GM18520 (cell line): ENCODE results near the gene CACNA1I.

ENCODE experiments used
- ATAC-seq: cut with Tn5 transposase; IDR thresholded peaks from one replicate; pipeline ENCODE4 v1.9.1; 2021; ENCODE audit not compliant: unreplicated experiment

CACNA1I gene

DNA sequence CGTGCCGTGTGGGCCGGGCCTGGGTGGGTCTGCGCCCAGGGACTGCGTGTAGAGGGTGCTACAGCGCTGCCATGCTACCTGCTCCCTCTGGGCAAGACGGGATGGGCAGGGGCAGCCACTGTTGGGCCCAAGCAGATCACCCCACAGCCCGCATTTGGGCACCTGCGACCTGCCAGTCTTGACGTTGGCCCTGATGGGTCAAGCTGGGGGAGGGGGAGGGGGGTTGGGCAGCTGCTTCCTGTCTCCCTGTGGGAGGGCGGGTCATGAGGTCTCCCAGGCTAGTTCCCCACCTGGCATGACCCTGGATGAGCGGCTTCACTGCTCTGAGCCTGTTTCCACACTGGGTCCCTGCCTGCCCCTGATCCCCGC lies 35.2 kb upstream of the CACNA1I start:
- ATAC-seq: no peak

DNA sequence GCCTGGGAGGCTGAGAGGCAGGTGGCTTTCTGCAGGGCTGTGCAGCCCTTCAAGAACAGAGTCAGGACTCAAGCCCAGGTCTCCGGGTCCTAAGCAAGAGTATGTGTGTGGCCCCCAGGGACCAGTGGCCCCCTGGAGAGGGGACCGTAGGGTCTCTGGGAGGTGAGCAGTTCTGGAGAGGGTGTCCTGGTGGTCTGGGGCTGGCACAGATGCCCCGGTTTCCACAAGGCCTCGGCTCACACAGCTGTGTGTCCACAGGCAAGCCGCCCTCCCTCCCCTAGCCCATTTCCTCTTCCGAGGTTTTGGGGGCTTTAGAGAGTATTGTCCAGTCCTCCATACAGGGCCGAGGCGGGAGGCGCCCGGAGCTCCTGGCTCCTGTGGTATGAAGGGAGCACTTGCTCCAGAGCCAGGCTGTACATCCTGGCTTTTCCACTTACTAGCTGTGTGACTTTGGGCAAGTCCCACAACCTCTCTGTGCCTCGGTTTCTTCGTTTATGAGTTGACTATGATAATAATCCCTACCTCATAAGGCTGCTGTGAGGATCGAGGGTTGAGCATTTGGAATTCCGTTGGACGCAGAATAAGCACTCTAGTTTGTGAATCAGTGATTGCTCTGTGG lies 34.6 kb upstream of the CACNA1I start:
- no peak for ATAC-seq

DNA sequence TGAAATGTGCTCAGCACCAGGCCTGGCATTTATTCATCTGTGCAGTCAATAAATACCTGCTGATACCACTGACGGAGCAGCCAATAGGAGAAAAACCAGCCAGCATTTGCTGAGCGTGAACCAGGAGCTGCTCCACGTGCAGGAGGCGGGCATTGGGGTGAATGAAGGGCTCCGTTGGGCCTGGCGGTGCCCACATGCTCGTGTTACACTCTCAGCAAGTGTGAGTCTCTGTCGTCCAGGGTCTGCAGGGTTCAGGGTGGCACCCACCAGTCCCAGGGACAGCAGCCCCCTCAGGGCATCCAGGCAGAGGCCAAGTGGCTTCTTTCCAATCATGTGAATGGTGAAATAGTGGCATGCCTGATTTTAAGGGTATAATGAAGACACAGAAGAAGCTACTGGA lies 33.8 kb upstream of the CACNA1I start:
- no peak for ATAC-seq

DNA sequence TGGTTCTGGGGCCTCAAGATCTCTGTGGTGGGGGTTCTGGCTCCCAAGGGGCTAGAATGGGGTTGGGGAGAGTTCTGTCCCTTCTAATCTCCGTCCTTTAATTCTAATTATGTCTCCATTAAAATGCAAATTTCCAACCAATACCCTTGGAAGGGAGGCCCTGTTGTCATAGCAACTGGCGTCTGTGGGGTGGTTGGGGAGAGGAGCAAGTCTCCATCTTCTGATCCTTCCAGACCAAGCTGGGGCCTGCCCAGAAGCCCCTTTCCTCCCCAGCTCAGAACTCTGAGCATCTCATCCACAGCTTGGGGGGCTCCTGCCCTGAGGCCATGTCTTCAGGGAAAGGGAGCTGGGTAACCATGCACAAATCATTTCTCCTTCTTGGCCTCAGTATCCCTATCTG lies 32.6 kb upstream of the CACNA1I start:
- no peak for ATAC-seq

DNA sequence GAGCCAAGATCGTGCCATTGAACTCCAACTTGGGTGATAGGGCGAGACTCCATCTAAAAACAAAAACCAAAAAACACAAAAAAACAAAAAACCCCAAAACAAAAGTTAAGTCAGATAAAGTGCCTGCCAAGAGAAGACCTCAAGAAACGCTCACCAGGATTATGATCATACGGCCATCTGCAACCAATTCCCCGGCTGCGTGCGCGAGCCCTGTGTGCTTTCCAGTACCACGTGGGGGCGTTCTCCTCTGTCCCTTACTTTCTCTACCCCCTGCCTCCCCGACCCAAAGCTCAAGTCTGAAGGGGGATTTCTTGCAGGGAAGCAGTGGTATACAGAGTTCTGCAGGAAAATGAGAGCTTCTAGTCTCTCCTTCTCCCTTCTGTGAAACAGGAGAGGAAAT lies 27.5 kb upstream of the CACNA1I start:
- ATAC-seq: no peak

DNA sequence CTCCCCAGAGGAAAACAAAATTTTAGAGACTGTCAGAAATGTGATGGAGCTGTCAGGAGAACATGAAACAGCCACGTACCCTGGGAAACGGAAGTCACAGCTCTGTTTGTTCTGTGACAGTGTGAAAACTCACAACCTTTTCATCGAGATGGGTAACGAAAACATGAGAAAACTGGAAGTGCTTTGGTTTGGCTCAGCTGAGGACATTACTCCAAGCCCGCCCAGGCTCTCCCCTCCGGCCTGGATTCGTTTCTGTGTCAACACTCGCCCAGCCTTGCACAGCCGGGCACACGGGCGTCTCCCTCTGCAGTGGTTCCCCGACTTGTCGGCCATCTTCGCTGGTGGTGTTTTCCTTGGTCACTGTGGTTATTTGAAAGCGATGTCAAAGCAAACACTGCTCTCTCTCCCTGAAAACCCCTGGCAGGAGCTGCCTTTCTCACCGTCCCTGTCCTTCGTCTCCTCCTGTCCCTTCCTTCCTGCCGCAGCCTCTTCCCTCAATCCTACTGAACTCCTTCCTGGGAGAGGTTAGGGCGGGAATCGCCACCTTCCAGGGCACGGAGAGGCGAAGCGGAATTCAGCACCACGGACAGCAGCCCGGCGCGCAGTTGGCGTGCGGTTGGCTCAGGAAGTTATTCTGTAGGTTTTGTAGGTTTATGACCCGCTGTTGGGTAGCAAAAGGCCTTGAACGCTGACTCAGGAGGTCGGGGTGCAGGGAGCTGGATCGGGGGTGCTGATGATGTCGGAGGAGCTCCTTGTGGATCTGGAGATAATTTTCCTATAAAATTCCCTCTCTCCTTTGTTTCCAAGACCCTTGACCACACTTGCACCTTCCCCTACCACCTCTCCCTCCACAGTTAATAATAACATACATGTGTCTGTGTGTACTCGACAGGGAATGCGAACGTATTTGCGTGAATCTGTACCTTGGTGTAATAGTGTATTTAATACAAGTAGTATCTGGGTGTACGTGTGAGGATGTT lies 24.9 kb upstream of the CACNA1I start:
- ATAC-seq: no peak

DNA sequence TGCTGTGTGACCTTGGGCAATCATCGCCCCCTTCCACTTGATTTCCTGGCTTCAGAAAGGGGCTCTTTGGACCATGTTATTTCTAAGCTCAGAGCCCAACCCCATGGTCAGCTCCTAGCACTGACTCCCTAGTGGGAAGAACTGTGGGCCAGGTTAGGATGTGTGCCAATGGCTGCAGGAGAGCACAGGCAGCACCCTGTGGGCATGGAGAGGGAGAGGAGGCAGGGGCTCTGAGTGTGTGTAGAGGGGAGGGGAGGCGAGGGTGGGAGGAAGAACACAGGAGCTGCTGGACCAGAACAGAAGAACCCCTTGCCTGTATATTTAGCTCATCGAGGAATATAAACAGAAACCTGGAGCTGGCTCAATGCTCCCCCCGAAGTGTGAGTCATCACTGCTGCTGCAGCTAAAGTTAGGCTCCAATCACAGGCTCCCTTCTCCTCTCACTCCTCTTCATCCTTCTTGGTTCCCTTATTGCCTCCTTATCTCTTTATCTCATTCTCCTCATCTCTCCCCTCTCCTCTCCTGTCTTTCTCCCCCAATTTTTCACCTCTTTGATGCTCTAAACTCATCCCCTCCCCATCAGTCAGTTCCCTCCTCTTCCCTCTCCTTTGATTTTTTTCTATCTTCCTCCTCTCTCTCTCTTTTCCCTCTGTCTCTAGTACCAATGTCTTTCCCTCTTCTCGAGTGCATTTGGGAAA lies 23.5 kb upstream of the CACNA1I start:
- no peak for ATAC-seq

DNA sequence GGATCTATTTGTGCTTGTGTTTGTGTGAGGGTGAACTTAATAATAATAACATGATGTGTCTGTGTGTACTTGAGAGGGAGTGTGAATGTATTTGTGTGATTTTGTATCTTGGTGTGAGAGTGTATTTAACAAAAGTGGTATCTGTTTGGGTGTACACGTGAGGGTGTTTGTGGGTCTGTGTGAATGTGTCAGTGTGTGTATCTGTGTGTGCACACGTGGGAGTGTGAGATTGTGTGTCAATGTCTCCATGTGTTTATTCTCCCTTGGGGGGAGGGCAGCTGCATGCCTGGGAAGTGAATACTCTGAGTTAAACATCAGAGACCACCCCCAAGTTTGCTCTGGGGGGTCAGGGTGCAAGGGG lies 23.0 kb upstream of the CACNA1I start:
- ATAC-seq: no peak

DNA sequence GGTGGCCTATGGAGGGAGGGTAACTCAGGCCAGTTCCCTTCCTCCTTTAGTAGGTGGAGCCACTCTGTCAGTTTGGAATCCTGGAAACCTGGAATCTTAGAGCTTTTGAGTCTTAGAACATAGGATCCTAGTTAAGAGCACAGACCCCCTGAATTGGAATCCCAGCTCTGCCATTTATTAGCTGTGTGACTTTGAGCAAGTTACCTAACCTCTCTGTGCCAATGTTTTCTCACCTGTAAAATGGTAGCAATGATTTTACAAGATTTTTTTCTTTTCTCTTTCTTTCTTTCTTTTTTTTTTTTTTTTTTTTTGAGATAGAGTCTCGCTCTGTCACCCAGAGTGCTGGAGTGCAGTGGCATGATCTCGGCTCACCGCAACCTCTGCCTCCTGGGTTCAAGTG lies 17.1 kb upstream of the CACNA1I start:
- ATAC-seq: no peak

DNA sequence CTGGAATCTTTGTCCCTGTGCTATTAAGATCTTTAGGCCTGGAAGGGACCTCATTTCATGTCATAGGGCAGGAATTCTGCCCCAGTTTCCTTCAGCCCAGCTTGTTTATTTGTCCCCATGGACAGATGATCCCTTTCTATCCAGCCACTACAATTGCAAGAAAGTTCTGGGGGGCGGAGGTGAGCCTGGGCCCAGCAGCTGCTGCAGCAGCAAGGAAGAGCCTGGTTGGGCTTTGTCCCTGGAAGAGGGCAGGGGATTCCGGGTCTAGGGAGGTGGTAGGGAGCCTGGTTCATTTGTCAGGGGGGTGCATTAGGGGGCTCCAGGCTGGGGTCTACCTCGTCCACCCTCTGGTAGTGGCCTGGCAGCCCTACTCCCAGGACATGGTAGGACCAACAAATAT lies 16.4 kb upstream of the CACNA1I start:
- ATAC-seq: no peak

DNA sequence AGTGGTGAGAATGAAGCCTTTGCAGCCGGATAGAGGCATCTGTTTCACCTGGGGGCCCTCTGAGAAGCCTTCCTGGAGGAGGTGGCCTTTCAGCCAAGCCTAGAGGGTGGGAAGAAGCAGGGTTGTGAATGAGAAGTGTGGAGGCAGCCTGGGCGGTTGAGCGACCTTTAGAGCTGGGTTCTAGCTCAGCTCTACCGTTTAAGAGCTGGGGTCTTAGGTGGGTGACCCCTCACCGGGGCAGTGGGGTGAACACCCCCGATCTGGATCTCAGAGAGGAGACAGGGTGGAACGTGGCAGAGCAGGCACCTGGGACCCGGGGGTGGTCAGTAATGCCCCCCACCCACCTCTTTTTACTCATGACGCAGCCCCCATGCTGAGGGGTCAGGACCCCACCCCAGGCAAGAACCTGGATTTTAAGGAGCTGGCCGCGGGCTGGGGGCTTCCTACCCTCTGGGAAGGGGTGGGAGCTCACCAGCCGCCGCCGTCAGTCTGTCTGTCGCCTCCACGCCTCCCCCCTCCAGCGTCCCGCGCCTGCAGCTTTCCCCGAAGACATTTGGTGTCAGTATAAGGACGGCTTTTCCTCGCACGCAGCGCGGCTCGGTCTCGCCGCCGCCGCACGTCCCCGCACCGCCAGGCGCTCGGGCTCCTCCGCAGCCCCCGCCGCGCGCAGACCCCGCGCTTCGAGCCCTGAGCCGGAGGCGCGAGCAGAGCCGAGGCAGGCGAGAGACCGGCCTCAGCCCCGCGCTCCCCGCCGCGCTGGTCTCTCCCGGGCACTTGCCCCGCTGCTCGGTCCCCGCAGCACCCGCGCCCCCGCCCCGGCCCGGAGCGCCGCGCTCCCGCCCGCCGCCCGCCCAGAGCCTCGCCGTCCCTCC lies 13.3 kb upstream of the CACNA1I start:
- ATAC-seq: no peak

DNA sequence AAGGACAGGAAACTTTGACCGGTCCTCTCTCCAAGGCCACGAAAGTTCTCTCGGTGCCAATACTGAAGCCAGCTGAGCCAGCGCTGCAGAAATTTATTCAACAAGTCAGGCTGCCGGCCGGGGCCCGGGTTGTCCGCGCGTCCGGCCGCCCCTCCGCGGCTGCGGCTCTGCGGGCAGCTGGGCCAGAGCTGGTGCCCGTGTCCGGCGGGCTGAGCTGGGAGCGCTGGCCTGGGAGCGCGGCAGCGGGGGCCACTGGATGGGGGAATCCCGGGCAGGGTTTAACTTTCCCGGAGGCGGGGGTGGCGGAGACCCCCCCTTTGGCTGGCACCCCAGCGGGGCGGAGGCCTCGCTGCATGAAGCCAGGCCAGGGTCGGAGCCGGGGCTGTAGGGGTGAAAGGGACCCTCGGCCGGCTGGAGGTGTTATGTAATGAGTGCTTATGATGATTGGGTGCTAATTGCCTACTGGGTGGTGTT lies 12.3 kb upstream of the CACNA1I start:
- ATAC-seq: no peak

DNA sequence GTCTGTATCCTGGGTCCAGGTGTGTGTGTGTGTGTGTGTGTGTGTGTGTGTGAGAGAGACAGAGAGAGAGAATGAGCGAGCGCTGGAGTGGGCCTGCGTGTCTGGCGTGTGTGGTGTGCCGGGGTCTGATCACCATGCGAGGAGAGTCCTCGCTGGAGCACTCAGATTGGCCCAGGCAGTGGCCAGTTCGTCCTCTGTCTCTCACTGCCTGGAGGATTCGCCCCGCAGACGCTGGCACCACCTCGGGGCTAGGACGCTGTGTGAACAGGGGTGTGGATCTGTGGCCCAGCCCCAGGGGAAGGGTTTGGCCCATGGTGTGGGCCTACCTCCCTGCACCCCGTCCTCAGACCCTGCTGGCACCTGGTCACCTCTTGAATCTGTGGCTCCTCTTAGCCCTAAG lies 11.6 kb upstream of the CACNA1I start:
- ATAC-seq: no peak

DNA sequence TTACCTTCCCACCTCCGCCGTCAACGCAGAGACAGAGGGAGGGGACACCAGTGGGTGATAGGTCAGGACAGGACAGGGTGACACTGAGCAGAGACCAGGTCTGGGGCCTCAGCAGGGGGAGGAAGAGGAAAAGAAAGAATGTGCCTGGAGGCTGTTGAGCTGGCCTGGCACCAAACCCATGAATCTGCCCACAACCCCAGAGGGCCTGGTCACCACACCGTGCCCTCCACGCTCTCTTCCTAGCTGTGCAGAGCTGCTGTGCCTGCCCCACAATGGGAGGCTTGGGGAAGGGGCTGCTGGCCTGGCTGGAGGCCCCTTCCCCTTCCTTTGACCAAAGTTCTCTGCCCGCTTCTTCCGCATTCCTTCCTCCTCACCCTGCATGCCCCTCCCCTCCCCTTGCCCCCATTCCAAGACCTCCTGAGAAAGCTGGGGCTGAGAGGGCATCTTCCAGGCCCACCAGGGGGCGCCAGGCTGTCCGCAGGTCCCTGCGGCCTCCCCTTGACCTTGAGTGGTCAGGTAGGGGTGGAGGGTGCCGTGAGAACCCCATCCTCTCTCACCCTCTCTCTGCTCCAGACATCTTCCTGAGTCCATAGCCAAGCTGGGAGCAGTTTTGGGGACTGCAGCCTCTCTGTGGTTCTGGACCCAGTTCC lies 11.0 kb upstream of the CACNA1I start:
- no peak for ATAC-seq

DNA sequence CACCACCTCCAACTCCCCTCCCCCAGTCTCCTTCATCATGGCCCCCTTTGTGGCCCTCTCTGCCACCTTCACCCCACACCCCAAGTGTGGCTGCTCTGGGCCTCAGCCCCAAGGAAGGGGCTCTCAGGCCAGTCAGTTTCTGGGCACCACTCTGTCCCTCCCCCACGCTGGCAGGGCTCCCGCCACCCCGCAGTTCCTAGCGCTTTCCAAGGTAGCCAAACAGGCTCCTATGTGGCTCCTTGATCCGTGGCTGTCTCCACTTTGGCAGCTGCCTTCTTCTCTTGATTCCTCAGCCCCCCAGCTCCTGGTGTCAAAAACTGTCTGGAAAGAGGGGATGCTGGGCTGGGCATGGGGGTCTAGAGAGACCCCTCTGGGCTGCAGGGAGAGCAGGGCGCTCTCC lies 10.4 kb upstream of the CACNA1I start:
- no peak for ATAC-seq

DNA sequence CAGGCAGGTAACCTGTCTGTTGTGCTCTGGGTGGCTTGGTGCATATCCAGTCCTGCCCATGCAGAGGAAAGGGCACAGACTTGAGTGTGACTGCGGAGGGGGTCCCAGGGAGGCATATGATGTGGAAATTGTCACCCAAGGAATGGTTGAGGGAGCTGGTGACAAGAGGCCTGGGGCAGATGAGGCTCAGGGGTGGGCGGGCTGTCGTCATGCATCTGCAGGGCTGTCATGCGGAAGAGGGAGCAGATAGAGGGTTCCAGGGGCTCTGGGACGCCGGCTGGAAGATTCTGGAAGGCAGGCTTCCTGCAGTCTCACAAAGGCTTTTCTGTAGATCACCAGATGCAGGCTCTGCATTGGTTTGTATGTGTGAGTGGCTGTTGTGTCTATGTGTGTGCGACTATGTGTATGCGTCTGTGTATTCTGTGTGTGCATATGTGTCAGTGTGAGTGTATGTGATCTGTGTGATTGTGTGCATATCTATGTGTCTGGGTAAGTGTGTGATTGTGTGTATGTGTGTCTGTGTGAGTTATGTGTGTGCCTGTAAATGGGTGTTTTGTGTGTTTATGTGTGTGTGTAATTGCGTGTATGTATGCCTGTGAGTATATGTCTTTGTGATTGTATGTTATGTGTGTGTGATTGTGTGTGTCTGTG lies 7.6 kb upstream of the CACNA1I start:
- no peak for ATAC-seq

DNA sequence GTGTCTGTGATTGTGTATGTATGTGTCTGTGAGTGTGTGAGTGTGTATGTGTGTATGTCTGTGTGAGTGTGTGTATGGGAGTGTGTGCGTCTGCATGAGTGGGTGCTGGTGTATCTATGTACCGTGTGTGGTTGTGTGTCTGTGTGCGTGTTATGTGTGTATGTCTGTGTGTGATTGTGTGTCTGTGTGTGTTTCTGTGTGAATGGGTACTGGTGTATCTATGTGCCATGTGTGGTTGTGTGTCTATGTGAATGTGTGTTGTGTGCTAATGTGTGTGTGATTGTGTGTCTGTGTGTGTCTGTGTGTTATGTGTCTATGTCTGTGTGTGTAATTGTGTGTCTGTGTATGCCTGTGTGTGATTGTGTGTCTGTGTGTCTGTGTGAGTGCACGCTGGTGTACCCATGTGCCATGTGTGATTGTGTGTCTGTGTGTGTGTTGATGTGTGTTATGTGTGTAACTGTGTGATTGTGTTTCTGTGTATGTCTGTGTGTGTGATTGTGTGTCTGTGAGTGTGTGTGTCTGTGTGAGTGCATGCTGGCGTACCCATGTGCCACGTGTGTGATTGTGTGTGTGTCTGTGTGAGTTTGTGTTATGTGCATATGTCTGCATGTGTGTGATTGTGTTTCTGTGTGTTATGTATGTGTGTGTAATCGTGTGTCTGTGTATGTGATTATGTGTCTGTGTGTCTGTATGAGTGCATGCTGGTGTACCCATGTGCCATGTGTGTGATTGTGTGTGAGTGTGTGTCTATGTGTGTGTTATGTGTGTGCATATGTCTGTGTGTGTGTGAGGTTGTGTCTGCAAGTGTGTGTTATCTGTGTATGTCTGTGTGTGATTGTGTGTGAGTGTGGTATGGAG lies 6.8 kb upstream of the CACNA1I start:
- no peak for ATAC-seq

DNA sequence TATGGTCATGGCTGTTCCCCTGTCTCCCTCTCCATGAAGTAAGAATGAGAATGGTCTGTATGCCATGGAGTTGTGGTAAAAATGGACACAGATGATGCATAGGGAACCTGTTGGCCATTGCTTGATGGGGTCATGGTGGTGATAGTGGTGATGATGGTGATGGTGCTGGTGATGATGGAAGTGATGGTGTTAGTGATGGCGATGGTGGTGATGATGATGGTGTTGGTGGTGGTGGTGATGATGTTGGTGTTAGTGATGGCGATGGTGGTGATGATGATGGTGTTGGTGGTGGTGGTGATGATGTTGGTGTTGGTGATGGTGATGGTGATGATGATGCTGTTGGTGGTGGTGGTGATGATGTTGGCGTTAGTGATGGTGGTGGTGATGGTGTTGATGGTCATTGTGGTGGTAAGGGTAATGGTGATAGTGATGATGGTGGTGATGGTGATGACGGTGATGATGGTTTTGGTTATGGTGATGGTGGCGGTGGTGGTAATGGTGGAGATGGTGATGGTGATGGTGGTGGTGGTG lies 5.1 kb upstream of the CACNA1I start:
- ATAC-seq: no peak
